Stimulated activated CD8-positive, alpha-beta memory T cell treated with anti-CD3 and anti-CD28 coated beads, Interleukin-15, amount 100 ng/mL, for 4 hours (primary cell): ENCODE data around the gene TCF19.
A peak's percentile ranks its signal among the peaks of the same experiment; 100 is the strongest.
"Not testable (repeated sequence)": the region's sequence is repeated elsewhere in the genome, so short reads cannot be mapped to it uniquely, and the experiment has no call there.

Source experiments
- DNase-seq, 2 donors: peaks; one replicate each; pipeline ENCODE4 v3.0.0-alpha.2; 2020; ENCODE audit warnings: low read depth in 2 of 2

Gene TCF19

DNA sequence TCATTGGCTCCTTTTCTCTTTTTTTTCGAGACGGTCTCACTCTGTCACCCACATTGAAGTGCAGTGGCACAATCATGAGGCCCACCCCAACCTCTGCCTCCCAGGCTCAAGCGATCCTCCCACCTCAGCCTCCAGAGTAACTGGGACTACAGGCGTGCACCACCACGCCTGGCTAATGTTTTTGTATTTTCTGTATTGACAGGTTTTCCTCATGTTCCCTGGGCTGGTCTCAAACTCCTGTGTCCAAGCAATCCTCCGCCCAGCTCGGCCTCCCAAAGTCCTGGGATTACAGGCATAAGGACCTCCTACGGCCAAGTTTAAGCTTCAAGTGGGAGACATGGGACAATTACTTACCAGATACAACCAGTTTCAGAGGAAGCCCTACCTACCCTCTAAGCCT, 21.5 kb downstream of the TCF19 start:
- DNase-seq = no peak

DNA sequence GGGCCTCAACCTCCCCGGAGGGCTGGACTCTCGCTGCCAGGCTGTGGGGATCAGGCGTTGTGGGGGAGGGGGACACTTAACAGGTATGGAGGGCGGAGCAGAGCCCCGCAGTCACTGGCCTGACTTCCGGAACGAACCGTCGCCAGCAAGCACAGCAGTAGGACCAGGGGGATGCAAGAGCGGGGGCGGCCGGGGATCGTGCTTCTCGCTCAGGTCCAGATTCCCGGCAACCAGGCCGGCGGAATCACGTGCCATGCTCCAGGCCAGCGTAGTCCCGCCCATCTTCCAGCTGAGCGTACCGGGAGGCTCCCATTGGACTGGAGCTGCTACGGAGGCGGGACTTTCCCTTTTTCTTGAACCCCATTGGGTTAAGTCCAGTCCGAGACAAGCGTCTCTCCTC, 22.1 kb downstream of the TCF19 start:
- peak in 1 of 2 donors; percentile 34 for DNase-seq

DNA sequence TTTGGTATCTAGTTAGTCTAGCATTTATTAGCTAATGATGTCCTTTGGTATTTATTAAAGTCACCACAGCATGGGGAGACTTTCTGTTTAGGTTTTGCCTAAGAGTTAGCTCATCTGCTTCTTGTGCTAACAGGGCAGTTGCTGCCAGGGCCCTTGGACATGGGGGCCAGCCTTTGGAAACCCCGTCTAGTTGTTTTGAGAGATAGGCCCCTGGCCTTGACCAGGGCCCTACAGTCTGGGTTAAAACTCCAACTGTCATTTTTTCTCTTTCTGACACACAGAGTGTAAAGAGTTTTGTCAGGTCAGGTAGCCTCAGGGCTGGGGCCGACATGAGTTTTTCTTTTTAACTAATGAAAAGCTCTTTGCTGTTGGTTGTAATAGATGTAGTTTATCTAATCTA, 24.9 kb downstream of the TCF19 start:
- not testable (repeated sequence) for DNase-seq

DNA sequence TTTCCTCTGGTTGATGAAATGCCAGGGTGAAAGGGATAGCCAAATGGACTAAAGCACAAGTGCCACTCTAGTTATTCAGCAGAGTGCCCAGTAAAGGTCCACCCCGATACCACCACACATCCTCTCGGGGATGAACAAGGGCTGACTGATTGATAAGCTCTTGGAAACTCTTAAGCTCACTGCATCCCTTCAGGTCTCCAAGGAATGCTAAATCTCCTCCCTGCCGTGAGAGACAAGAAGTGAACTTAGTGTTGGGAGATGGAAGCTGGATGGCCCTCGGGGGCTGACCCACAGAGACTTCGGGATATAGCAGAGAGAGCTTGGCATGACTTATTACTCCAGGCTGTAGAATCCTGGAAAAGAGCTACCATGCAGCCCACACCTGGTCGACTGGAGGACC, 25.5 kb downstream of the TCF19 start:
- DNase-seq = not testable (repeated sequence)

DNA sequence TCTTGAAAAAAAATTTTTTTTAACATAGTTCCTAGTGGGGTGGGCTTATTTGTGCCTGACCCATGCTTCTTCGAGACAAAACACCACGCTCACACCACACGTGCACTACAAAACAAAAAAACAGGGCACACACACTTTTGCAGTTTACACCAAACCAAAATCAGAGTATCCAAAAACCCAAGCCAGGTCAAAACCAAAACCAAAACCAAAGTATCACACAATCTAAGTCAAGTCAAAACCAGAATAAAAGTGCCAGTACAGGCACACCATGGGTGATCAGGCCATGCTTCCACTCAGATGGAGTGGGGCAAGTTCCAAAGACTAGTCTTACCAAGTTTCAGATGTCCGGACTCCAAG, 27.3 kb downstream of the TCF19 start:
- DNase-seq = not testable (repeated sequence)

DNA sequence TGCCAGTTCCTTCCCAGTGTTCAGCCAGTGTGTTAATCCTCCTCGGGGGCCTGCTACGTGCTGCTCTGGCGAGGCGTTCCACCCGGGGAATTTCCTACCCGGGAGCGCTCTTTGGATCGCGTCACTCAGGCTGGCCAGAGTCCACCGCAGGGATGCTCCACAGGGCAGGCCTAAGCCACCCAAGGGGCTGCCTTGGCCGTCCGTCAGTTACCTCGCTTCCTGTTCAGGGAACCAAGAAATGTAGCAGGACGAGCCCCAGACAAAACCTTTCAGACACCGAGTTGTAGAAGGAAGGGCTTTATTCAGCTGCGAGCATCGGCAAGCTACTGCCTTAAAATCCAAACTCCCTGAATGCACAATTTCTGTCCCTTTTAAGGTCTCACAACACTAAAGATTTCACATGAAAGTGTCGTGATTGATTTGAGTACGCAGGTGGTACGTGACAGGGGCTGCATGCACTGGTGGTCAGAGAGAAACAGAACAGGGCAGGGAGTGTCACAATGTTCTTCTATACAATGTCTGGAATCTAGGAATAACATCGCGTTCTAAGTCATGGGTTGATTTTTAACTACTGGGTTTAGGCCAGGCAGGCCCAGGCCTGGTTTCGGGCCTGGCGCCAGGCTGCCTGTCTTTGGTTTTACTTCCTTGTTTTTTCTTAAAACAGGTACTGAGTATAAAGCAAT, 27.8 kb downstream of the TCF19 start:
- DNase-seq = no peak

DNA sequence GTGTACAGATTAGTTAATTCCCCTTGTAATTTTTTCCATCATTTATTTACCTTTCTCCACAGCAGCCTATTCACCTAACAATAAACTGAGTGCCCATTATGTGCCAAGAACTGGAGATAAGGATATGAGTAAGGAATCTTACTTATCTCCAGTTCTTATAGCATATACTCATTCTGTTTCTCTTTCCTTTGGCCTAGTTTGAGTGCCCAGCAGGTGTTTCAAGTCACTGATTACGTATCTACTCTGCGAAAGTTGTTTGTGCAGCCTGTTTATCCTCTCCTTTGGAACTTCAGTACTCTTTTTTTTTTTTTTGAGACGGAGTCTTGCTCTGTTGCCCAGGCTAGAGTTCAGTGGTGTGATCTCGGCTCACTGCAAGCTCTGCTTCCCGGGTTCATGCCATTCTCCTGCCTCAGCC, 29.4 kb downstream of the TCF19 start:
- DNase-seq = no peak

DNA sequence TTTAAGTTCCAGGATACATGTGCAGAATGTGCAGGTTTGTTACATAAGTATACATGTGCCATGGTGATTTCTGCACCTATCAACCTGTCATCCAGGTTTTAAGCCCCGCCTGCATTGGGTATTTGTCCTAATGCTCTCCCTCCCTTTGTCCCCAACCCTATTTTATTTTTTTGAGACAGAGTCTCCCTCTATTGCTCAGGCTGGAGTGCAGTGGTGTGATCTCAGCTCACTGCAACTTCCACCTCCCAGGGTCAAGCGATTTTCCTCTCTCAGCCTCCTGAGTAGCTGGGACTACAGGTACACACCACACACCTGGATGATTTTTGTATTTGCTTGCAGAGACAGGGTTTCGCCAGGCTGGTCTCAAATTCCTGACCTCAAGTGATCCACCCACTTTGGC, 30.8 kb downstream of the TCF19 start:
- not testable (repeated sequence) for DNase-seq

DNA sequence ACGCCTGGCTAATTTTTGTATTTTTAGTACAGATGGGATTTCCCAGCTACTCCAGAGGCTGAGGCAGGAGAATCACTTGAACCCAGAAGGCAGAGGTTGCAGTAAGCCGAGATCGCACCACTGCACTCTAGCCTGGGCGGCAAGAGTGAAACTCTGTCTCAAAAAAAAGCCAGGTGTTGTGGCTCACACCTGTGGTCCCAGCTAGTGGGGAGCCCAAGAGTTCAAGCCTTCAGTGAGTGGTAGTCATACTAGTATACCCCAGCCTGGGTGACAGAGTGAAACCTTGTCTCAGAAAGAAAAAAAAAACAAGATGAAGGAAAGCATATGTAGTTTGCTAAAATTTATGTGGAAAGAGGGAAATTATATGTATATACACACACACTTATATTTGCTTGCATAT, 32.1 kb downstream of the TCF19 start:
- DNase-seq = no peak

DNA sequence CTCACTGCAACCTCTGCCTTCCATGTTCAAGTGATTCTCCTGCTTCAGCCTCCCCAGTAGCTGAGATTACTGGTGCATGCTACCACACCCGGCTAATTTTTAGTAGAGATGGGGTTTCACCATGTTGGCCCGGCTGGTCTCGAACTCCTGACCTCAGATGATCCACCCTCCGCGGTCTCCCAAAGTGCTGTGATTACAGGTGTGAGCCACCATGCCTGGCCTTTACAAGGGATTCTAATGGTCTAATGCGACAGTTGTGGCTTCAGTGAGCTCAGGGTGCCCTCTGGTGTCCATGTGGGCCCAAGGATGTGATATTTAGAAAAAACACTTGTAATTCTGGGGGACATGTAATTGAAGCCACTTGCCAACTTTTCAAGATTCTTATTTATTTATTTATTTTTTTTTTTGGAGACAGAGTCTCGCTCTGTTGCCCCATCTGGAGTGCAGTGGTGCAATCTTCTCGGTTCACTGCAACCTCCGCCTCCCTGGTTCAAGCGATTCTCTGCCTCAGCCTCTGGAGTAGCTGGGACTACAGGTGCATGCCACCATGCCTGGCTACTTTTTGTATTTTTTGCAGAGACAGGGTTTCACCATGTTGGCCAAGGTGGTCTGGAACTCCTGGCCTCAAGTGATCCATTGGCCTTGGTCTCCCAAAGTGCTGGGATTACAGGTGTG, 34.2 kb downstream of the TCF19 start:
- DNase-seq = peak in 1 of 2 donors; percentile 38

DNA sequence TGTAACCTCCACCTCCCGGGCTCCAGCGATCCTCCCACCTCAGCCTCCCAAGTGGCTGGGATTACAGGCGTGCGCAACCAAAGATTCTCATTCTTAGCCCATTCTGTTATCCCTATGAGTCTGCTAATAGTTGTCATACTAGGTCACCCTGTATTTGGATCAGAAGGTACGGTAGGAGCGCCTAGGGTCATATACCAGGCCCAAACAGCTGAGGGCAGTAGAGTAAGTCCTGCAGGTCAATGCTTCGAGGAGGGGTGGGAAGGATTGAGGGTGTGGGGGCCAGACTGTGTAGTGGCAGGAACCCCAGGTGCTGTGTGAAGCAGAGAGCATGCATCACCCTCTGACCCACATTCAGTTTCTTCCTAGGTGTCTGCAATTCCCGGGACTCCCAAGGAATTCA, 34.8 kb downstream of the TCF19 start:
- DNase-seq = no peak

DNA sequence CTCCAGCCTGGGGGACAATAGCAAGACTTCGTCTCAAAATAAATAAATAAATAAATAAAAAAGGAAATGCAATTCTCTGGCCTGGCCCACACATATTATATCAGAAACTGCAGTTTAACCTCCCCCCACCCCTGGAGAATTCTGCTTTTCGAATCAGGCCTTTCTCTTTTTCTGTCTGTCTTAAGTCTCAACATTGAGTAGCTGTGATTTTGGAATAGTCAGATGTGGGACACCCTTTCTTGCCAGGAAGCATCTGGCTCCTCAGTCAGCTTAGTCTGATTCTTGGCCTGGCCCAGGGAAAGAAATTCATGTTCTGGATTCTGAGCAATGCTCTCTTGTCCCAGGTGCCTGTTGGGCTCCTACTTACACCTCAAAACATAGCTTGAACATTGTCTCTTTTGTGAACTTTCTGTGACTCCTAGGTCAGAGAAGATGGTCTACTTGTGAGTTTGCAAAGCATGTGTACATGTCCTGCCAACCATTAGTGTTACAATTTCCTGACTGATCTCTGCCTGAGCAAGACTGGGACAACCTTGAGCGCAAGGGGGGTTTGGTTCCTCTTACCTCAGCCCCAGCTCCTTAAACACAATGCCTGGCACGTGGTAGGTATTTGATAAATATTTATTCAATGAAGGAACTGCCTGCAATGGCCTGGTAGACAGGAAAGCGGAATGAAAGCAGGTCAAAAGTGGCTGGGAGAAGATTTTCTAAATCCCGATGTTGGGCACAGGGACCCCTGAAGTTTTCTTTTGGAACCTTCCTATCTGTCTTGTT, 35.9 kb downstream of the TCF19 start:
- DNase-seq = no peak

DNA sequence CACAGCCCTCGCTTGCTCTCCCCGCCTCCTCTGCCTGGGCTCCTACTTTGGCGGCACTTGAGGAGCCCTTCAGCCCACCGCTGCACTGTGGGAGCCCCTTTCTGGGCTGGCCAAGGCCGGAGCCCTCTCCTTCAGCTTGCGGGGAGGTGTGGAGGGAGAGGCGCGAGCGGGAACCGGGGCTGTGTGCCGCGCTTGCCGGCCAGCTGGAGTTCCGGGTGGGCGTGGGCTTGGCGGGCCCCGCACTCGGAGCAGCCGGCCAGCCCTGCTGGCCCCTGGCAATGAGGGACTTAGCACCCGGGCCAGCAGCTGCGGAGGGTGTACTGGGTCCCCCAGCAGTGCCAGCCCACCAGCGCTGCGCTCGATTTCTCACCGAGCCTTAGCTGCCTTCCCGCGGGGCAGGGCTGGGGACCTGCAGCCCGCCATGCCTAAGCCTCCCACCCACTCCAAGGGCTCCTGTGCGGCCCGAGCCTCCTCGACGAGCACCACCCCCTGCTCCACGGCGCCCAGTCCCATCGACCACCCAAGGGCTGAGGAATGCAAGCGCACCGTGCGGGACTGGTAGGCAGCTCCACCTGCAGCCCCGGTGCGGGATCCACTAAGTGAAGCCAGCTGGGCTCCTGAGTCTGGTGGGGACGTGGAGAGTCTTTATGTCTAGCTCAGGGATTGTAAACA, 37.1 kb downstream of the TCF19 start:
- DNase-seq = not testable (repeated sequence)

DNA sequence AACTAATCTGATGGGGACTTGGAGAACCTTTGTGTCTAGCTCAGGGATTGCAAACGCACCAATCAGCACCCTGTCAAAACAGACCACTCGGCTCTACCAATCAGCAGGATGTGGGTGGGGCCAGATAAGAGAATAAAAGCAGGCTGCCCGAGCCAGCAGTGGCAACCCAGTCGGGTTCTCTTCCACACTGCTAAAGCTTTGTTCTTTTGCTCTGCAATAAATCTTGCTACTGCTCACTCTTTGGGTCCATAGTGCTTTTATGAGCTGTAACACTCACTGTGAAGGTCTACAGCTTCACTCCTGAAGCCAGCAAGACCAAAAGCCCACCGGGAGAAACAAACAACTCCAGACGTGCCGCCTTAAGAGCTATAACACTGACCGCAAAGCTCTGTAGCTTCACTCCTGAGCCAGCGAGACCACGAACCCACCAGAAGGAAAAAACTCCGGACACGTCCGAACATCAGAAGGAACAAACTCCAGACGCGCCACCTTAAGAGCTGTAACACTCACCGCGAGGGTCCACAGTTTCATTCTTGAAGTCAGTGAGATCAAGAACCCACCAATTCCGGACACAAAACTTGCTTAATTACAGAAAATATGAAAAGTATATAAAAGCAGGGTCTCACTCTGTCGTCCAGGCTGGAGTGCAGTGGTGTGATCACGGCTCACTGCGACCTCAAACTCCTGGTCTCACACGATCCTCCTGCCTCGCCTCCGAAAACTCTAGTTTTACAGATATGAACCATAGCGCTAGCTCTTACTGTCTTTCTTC, 38.0 kb downstream of the TCF19 start:
- DNase-seq = not testable (repeated sequence)

DNA sequence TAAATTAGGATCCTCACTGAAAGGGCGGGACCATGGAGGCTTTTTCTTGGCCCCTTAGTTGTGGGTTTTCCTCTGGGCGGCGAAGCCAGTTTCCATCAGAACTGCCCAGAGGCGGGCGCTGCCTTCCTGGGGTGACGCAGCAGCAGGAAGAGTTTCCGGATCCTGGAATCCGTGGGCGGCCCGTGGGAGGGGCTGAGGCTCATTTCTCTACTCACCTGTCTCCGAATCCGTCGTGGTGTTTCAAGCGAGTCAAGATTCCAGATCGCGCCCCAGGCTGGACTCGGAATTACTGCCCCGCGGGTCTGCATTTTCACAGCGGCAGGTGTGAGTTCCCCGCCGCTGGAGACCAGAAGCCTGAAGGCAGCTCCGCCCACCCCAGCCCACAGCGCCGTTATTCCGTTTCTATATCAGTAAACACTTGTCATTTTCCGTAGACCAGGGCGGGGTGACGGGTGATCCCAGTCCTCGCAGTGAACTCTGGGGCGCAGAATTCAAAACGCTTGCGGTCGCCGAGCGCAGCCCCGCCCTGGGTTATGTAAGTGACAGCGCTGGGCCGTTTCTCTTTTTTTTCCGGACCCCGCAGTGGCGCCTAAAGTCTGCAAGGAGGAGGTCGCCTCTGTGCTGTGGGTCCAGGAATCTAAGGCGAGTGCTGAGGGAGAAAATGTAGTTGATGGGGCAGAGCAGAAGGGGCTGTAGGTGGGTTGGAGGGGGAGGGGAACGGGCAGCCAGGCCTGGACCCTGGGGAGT, 39.3 kb downstream of the TCF19 start:
- DNase-seq = peak; percentile 84 to 92

DNA sequence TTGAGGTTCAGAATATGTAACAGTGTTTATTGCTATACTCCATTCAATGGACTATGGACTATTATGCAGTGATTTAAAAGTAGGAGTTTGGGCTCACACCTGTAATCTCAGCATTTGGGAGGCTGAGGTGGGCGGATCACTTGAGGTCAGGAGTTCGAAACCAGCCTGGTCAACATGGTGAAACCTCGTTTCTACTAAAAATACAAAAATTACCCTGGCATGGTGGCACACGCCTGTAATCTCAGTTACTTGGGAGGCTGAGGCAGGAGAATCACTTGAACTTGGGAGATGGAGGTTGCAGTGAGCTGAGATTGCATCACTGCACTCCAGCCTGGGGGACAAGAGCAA, 40.7 kb downstream of the TCF19 start:
- DNase-seq = not testable (repeated sequence)

DNA sequence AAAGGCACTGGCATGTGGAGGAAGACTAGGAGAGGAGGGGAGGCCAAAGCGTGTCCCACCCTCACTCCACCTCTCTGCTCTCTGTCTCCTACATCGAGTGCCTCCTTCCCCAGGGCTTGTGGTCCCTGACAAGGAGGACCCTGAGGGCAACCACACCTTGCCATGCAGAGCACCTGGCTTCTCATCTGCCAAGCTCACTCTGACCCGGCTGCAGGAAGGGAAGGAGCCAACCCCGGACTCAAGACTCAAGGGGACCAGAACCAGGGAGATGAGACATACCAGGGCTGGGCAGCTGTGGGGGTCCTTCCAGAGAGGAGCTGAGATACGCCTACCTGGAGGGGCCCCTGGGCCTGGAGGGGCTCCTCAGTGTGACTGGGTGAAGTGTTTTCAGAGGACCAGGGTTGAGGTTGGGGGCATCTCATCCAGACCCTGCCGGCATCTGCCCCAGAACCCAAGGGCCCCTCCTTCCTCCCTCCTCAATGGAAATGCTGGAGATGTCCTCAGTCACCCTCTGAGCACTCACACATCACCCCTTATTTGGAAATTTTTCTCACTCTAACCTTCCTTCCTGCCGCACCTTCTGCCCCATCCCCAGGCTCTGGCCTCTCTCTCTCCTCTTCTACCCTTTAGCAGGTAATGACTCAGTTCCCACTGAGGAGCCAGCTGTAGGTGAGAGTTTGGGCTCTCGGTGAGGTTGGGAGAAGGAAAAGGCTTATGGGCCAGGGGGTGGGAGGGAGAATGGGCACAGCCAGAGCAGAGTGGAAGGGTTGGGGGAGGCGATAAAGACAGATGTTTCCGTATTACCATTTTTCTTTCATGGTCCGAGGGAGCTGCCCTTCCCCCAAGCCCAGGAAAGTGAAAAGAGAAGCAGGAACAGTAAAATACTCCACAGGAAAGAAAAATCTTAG, 44.1 kb downstream of the TCF19 start:
- no peak for DNase-seq

DNA sequence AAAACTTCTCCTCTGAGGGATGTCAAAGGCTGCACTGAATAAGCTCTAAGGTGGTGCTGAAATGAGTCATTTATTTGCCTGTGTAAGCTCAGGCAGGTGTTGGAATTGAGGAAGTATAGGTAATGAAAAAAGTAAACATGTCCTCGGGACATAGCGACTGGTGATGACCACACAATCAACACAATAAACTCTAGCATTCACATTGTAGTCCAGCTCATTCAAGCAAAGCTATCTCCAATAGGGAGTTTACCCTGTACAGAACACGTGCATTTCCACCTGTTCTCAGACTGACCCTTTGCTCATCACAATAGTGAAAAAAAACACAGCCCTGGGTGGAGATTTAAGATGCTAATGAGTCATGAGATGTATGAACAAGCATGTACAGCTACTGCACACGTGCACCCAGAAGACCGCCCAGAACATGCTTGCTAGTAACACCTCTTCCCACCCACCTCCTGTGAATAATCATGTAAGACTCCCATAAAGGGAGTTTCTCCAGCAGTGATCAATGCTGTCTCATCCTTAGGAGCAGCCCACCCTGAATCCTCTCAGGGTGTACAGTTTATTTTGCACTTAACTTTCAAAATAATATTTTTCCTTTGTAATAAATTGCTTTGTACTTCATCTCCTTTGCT, 45.1 kb downstream of the TCF19 start:
- peak in 1 of 2 donors; percentile 58 for DNase-seq

DNA sequence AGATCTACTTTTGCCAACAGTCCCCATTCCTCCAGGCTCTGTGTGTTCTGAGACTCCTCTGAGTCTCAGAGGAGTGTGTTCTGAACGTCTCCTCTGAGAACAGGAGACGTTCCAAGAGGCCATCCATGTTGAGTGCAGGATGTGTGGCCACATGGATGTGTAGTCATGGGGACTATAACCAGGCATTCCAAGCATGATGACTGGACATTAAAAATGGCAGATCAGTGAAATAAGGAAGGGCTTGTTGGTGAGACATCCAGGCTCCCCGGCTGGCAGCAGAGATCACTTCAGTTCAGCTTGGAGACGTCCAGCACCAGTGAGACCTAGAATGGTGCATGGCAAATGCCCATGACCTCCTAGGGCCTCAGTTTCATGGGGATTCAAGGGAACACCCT, 46.4 kb downstream of the TCF19 start:
- no peak for DNase-seq
